ENCODE data around the gene CSF1. TPM values are rescaled to one million over a fixed set of nuclear protein-coding genes. Genes with fewer than 3 reads are reported as not detected.
"Not testable (repeated sequence)": the region's sequence is repeated elsewhere in the genome, so short reads cannot be mapped to it uniquely, and the experiment has no call there.

Gene CSF1
- total and polyA plus RNA-seq, 2 experiments from 2014 or later: 60.0 to 67.9 TPM

DNA sequence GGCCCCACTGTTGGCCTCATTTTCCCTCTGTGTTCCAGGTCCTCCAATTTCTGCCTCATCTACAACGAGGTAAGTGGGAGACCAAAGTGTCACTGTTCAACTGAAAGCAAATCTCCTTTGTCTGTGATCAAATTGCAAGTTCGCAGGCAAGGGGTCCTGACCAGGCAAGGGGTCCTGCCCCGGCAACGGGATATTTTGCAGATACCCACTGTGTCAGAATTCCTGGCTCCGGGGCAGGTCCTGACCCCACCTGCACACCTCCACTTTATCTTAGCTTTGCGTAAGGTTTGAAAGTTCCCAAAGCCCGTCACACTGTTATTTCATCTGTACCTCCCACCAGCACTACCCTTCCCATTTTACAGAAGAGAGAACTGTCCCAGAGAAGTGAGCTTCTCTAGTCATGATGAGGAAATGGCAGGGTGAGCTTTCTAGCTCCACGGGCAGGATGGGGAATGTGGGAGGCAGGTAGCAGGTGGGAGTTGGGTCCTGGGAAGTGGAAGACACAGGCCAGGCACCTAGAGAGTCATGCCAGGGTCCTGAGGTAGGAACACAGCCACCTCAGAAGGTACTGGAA lies 32.0 kb upstream of the CSF1 start:
- WGBS, 2 experiments (ENCODE audit: low coverage in 1 of 2, low lambda C conversion rate in 2 of 2, missing lambda C conversion rate in 2 of 2): 80 to 81% methylated on average over 8 of the region's 8 CpGs
- no peaks in the 10 kb centered on the region for H3K9me3 ChIP-seq (ENCODE audit: low read depth)
- no peaks in the 10 kb centered on the region for H3K36me3 ChIP-seq (ENCODE audit: low read depth)
- peak overlapping the region; percentile 47 for H3K27ac ChIP-seq
- no peak overlapping the region; the same call in 1 of the 2 replicates for H3K9ac ChIP-seq
- no peaks in the 10 kb centered on the region for H3K9me2 ChIP-seq (ENCODE audit: insufficient read depth)
- no peaks in the 10 kb centered on the region for H4K20me1 ChIP-seq (ENCODE audit: insufficient read depth)
- no peaks in the 10 kb centered on the region for H3K79me2 ChIP-seq (ENCODE audit: insufficient read depth)
- H3K4me3 ChIP-seq: no peak overlapping the region
- H3F3A ChIP-seq (ENCODE audit: insufficient read depth): peaks cover 28% of the 10 kb centered on the region
- no peaks in the 10 kb centered on the region for H3K27me3 ChIP-seq (replicated peaks; ENCODE audit: insufficient read depth)
- no peak overlapping the region for H3K4me2 ChIP-seq (ENCODE audit: unreplicated experiment)
- H2AFZ ChIP-seq: no peak overlapping the region
- peaks cover 41% of the 10 kb centered on the region for H3K4me1 ChIP-seq (ENCODE audit: insufficient read depth)
- no peak for TF ChIP-seq EZH2 (IDR thresholded peaks at IDR 0.05; ENCODE audit: insufficient read depth, poor library complexity, severe bottlenecking)
- TF ChIP-seq EZH2phosphoT487 (IDR thresholded peaks at IDR 0.05; ENCODE audit: insufficient read depth, low read depth): no peak
- in situ Hi-C loops (cut with MboI): loop anchor here (5.0 kb wide), 1 partner anchor 99 kb away; no protein-coding TSS in a partner anchor
- DNase-seq: no peak

DNA sequence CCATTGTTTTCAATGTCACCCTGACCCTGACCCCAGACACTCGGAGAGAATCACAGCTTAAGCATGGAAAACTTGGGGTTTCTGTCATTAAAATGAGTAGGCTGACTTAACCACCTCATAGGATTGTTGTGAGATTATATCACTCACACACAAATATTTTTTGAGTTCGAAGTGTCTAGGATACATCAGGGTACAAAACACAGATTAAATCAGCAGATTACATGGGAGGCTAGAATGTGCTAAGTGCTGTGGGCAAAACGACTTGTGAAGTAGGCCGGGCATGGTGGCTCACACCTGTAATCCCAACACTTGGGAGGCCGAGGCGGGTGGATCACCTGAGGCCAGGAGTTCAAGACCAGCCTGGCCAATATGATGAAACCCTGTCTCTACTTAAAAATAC lies 31.3 kb upstream of the CSF1 start:
- in situ Hi-C loops (cut with MboI): loop anchor here (5.0 kb wide), 1 partner anchor 98 kb away; no protein-coding TSS in a partner anchor
- not testable (repeated sequence) for H3K27me3 ChIP-seq (replicated peaks; ENCODE audit: insufficient read depth); H3K9me2 ChIP-seq (ENCODE audit: insufficient read depth); H3K4me2 ChIP-seq (ENCODE audit: unreplicated experiment); H2AFZ ChIP-seq; H3K79me2 ChIP-seq (ENCODE audit: insufficient read depth); H3K9me3 ChIP-seq (ENCODE audit: low read depth); H3K9ac ChIP-seq; H3K36me3 ChIP-seq (ENCODE audit: low read depth); H4K20me1 ChIP-seq (ENCODE audit: insufficient read depth); H3K4me3 ChIP-seq
- WGBS, 2 experiments (ENCODE audit: low coverage in 1 of 2, low lambda C conversion rate in 2 of 2, missing lambda C conversion rate in 2 of 2): 63 to 69% methylated on average over 6 of the region's 6 CpGs
- peaks cover 33% of the 10 kb centered on the region for H3K4me1 ChIP-seq (ENCODE audit: insufficient read depth)
- H3K27ac ChIP-seq: peak overlapping the region; percentile 47
- DNase-seq: peak; percentile 70
- H3F3A ChIP-seq (ENCODE audit: insufficient read depth): peaks cover 22% of the 10 kb centered on the region

DNA sequence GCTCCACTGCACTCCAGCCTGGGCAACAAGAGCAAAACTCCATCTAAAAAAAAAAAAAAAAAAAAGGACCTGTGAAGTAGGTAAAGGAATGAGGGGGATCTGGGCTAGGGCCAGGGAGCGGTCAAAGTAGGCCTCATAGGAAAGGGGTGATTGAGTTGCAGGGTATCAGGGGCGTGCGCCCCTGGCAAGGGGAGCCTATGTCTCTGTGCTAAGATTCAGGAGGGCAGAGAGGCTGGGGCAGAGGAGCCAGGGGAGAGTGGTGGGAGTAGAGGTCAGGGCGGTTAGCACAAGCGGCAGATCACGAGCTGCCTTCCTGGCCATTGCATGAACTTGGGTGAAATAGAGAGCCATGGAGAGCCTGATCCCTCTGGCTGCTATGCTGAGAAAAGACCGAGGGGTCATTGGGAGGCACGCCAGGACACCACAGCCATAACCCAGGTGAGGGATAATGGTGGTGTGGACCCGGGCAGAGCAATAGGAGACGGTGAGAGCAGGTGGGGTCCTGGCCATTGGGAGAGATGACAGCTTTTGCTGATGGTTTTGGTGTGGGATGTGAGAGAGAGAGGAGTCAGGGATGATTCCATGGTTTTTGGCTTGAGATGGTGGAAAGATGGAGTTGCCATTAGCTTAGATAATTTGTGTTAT lies 30.6 kb upstream of the CSF1 start:
- no peak overlapping the region for H3K27ac ChIP-seq
- no peak overlapping the region for H3K4me2 ChIP-seq (ENCODE audit: unreplicated experiment)
- no peaks in the 10 kb centered on the region for H3K36me3 ChIP-seq (ENCODE audit: low read depth)
- no peaks in the 10 kb centered on the region for H3K27me3 ChIP-seq (replicated peaks; ENCODE audit: insufficient read depth)
- peaks cover 30% of the 10 kb centered on the region for H3K4me1 ChIP-seq (ENCODE audit: insufficient read depth)
- H4K20me1 ChIP-seq (ENCODE audit: insufficient read depth): no peaks in the 10 kb centered on the region
- H3K9me2 ChIP-seq (ENCODE audit: insufficient read depth): no peaks in the 10 kb centered on the region
- H3K4me3 ChIP-seq: no peak overlapping the region
- H3K9me3 ChIP-seq (ENCODE audit: low read depth): no peaks in the 10 kb centered on the region
- TF ChIP-seq EZH2phosphoT487 (IDR thresholded peaks at IDR 0.05; ENCODE audit: insufficient read depth, low read depth) (no peak), EZH2 (IDR thresholded peaks at IDR 0.05; ENCODE audit: insufficient read depth, poor library complexity, severe bottlenecking) (no peak)
- peaks cover 22% of the 10 kb centered on the region for H3F3A ChIP-seq (ENCODE audit: insufficient read depth)
- no peak overlapping the region for H2AFZ ChIP-seq
- WGBS, 2 experiments (ENCODE audit: low coverage in 1 of 2, low lambda C conversion rate in 2 of 2, missing lambda C conversion rate in 2 of 2): 96 to 98% methylated on average over 10 of the region's 10 CpGs
- no peaks in the 10 kb centered on the region for H3K79me2 ChIP-seq (ENCODE audit: insufficient read depth)
- no peak for DNase-seq
- H3K9ac ChIP-seq: no peak overlapping the region
- in situ Hi-C loops (cut with MboI): loop anchor here (5.0 kb wide), 1 partner anchor 97 kb away; no protein-coding TSS in a partner anchor

DNA sequence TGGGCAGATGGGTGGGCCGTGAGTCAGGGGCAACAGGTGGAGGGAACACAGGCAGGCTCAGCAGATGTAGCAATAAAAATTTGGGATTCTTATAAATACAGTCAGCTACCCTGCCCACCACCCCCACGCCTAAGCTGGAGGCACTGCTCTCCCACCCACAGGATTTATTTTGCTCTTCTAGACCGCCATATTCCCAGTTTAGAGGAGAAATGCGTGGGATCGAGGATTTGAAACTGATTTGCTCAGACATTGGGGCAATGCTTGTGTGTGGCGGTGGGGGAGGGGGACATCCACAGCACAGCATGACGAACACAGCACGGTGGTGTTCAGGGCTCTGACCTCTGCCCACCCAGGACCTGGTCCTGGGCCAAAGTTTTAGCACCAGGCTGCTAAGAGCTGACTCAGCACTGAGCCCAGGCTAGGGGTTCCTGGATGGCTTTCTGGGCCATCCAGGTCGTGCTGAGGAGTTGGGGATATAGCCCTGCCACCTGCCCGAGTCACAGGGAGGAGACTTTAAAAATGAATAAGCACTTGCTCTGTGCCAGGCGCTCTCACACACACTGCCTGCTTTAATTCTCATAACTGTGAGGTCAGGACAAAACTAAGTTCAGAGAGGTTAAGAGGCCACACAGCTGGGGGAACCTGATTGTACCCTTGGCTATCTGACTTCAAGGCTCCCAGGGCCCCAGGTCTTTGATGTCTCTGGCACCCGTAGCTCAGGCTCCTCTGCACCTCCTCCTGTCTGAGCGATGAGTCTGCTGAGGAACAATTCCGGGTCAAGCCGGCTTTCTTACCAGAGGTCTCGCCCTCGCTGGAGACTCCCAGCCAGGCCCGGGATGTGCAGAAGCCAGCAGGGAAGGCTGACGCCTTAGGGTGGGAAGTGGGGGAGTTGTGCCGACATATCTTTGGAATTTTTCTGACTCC lies 29.4 kb upstream of the CSF1 start:
- TF ChIP-seq EZH2 (IDR thresholded peaks at IDR 0.05; ENCODE audit: insufficient read depth, poor library complexity, severe bottlenecking): no peak
- TF ChIP-seq EZH2phosphoT487 (IDR thresholded peaks at IDR 0.05; ENCODE audit: insufficient read depth, low read depth): no peak
- Histone ChIP-seq H3K4me2 (ENCODE audit: unreplicated experiment) (no peak overlapping the region), H4K20me1 (ENCODE audit: insufficient read depth) (no peaks in the 10 kb centered on the region), H3K9me3 (ENCODE audit: low read depth) (no peaks in the 10 kb centered on the region), H3K79me2 (ENCODE audit: insufficient read depth) (no peaks in the 10 kb centered on the region), H3K36me3 (ENCODE audit: low read depth) (no peaks in the 10 kb centered on the region), H3F3A (ENCODE audit: insufficient read depth) (peaks cover 13% of the 10 kb centered on the region), H3K9ac (no peak overlapping the region), H2AFZ (no peak overlapping the region), H3K4me1 (ENCODE audit: insufficient read depth) (peaks cover 30% of the 10 kb centered on the region), H3K27me3 (replicated peaks; ENCODE audit: insufficient read depth) (no peaks in the 10 kb centered on the region), H3K4me3 (no peak overlapping the region), H3K27ac (no peak overlapping the region), H3K9me2 (ENCODE audit: insufficient read depth) (no peaks in the 10 kb centered on the region)
- WGBS, 2 experiments (ENCODE audit: low coverage in 1 of 2, low lambda C conversion rate in 2 of 2, missing lambda C conversion rate in 2 of 2): 88 to 90% methylated on average over 20 of the region's 20 CpGs
- DNase-seq: peak; percentile 19
- in situ Hi-C loops (cut with MboI): no loop called here

All from GM23248 (cell line).